Measurements from ENCODE around the gene CA12. TPM values are rescaled to one million over a fixed set of nuclear protein-coding genes. Genes with fewer than 3 reads are reported as not detected.

CA12 gene
- total and polyA plus RNA-seq, 2 donors (not counting 1 experiment from before 2014, with no cell fraction given), result not detected

GRCh38 chr15:63391669-63392360, 10.2 kb upstream of the CA12 start:
- no peaks in the 10 kb centered on the region for H3K9me3 Mint-ChIP-seq (ENCODE audit: insufficient read depth)
- H3K27ac Mint-ChIP-seq, result no peak overlapping the region

More at GRCh38 chr15:63391669-63392360, 10.2 kb upstream of the CA12 start:
- no peak for TF ChIP-seq CTCF (IDR thresholded peaks at IDR 0.05)
- no peak for TF ChIP-seq EZH2 (IDR thresholded peaks at IDR 0.05; ENCODE audit: borderline replicate concordance, insufficient read depth, low read depth, low read length, poor library complexity, severe bottlenecking)
- ATAC-seq (ENCODE audit: low read depth) (no peak), DNase-seq (no peak)
- Histone ChIP-seq H3K79me2 (ENCODE audit: control insufficient read depth, insufficient read depth, low read length) (no peaks in the 10 kb centered on the region), H3K9me3 (ENCODE audit: control extremely low read depth in 1 of 3, control insufficient read depth in 2 of 3, insufficient read depth in 1 of 3, low read length in 2 of 3) (no peaks in the 10 kb centered on the region), H4K20me1 (ENCODE audit: control insufficient read depth, insufficient read depth, low read length, poor library complexity, severe bottlenecking) (no peaks in the 10 kb centered on the region), H3K4me3 (ENCODE audit: control extremely low read depth in 1 of 5, extremely low read depth in 1 of 5, insufficient read depth in 1 of 5, low read depth in 2 of 5, low read length in 4 of 5) (no peak overlapping the region), H3K36me3 (replicated peaks in 1 of 2; ENCODE audit: control extremely low read depth in 1 of 2, control insufficient read depth in 1 of 2, extremely low read depth in 1 of 2, insufficient read depth in 2 of 2, low read length in 1 of 2) (no peaks in the 10 kb centered on the region), H3K4me2 (replicated peaks; ENCODE audit: low read depth, low read length, poor library complexity, severe bottlenecking) (no peak overlapping the region), H3K4me1 (ENCODE audit: control insufficient read depth in 2 of 2, insufficient read depth in 2 of 2, low read length in 2 of 2) (no peaks in the 10 kb centered on the region), H3K9ac (ENCODE audit: low read length) (no peak overlapping the region), H2AFZ (ENCODE audit: insufficient read depth, low read depth, low read length, poor library complexity, severe bottlenecking) (no peak overlapping the region), H3K27ac (ENCODE audit: low read length in 2 of 2) (no peak overlapping the region), H3K27me3 (replicated peaks in 1 of 4; ENCODE audit: control extremely low read depth in 1 of 4, control insufficient read depth in 3 of 4, insufficient read depth in 4 of 4, low read length in 3 of 4) (peaks cover 0 to 9% (median 3%) of the 10 kb centered on the region in 4 experiments)
- CTCF ChIA-PET, result no interaction called here
- H3K27me3 Mint-ChIP-seq, result peaks cover 44% of the 10 kb centered on the region
- POLR2A ChIA-PET, result no interaction called here
- no peak overlapping the region for H3K4me3 Mint-ChIP-seq
- intact Hi-C loops (cut with micrococcal nuclease), result no loop called here
- 98% methylated on average over 6 of the region's 6 CpGs for WGBS (ENCODE audit: insufficient coverage)
- H3K4me1 Mint-ChIP-seq, result no peaks in the 10 kb centered on the region
